H1 (cell line): ENCODE results near the gene PTER. TPM values are rescaled to one million over a fixed set of nuclear protein-coding genes. Genes with fewer than 3 reads are reported as not detected.

Experiments used
- ASH2L ChIP-seq: fragments of 200-600, 300-600 bp; sonication (generic); IDR thresholded peaks from one replicate; pipeline ENCODE4 v1.7.1; 2017; ENCODE audit warnings: low read length
- CTCF ChIP-seq, 3 experiments: IDR thresholded peaks; 1 replicate in 2 of 3; 2 replicates in 1 of 3; pipeline versions ENCODE4 v1.5.1 to v1.6.1; 2011; ENCODE audit warnings: low read length in 3 of 3, mild to moderate bottlenecking in 3 of 3, inconsistent platforms in 2 of 3, low read depth in 1 of 3, moderate library complexity in 1 of 3; ENCODE audit not compliant: insufficient read depth in 1 of 3; ENCODE audit errors: control extremely low read depth in 1 of 3
- EP300 ChIP-seq, 2 experiments: IDR thresholded peaks; 1 replicate in 1 of 2; 2 replicates in 1 of 2; pipeline ENCODE4 v1.6.1; 2011 to 2012; ENCODE audit warnings: low read depth in 2 of 2, low read length in 2 of 2, mild to moderate bottlenecking in 2 of 2, borderline replicate concordance in 1 of 2, inconsistent platforms in 1 of 2, moderate library complexity in 1 of 2
- KDM5A ChIP-seq: fragments of 200-600 bp; IDR thresholded peaks from 2 replicates; pipeline ENCODE4 v1.7.1; 2012; ENCODE audit warnings: mild to moderate bottlenecking, low read length, inconsistent platforms, mixed read lengths
- MAFK ChIP-seq: IDR thresholded peaks from 2 replicates; pipeline ENCODE4 v1.6.1; 2012; ENCODE audit warnings: low read depth, mild to moderate bottlenecking, improper control_type of control experiment, low read length
- POU5F1 ChIP-seq: IDR thresholded peaks from 2 replicates; pipeline ENCODE4 v1.6.1; 2011; ENCODE audit warnings: low read depth, mild to moderate bottlenecking, low read length, moderate library complexity
- SUZ12 ChIP-seq: fragments of 200-600 bp; sonication (generic); IDR thresholded peaks from 2 replicates; pipeline ENCODE4 v1.6.1; 2012; ENCODE audit warnings: mild to moderate bottlenecking, inconsistent platforms, low read length, moderate library complexity, mixed read lengths
- TAF1 ChIP-seq: IDR thresholded peaks from 2 replicates; pipeline ENCODE4 v1.6.1; 2011; ENCODE audit warnings: mild to moderate bottlenecking, low read depth, low read length
- polyA plus RNA-seq, 7 experiments: library from polyadenylated mRNA; depleted of rRNA in 3 of 7; stranded (reverse) in 5 of 7; unstranded in 2 of 7; fragments of >200 nt in 5 of 7; fragments of 200-250 nt in 2 of 7; gene quantifications; 1 replicate in 5 of 7; 2 replicates in 1 of 7; 4 replicates in 1 of 7; pipeline versions ENCODE4 v1.2.1 to v1.2.3, GENCODE V29; 2011 to 2013; ENCODE audit warnings: missing spikeins in 2 of 7, mixed read lengths in 2 of 7
- total RNA-seq: library from RNA; stranded (reverse); fragmentation: NEBNext Ultra II Directional; extraction: Animal tissue kit (Norgen Biotek cat#: 25700); gene quantifications from 2 replicates; pipeline ENCODE4 v1.2.1, GENCODE V29; 2021

PTER gene
- total and polyA plus RNA-seq, 2 of the 8 experiments (the other 6 are each of a cell fraction or from before 2014, with no cell fraction given), result 4.4 to 7.8 TPM

- no peak for TF ChIP-seq KDM5A
- no peak for TF ChIP-seq CTCF (IDR thresholded peaks at IDR 0.05; ENCODE audit: control extremely low read depth in 1 of 3, insufficient read depth in 1 of 3, low read depth in 1 of 3, low read length in 3 of 3)
- no peak for TF ChIP-seq MAFK
- no peak for TF ChIP-seq EP300 (IDR thresholded peaks at IDR 0.05; ENCODE audit: borderline replicate concordance in 1 of 2, low read depth in 2 of 2, low read length in 2 of 2)
- no peak for TF ChIP-seq POU5F1
- TF ChIP-seq ASH2L, result no peak
- TF ChIP-seq TAF1, result no peak
- no peak for TF ChIP-seq SUZ12
- TF ChIP-seq, all 59 proteins: peak for 0
These were observed 35.4 kb upstream of the PTER start (continued) for GRCh38 chr10:16401416-16401815.
